ENCODE data around the gene HEXIM2.

DNA sequence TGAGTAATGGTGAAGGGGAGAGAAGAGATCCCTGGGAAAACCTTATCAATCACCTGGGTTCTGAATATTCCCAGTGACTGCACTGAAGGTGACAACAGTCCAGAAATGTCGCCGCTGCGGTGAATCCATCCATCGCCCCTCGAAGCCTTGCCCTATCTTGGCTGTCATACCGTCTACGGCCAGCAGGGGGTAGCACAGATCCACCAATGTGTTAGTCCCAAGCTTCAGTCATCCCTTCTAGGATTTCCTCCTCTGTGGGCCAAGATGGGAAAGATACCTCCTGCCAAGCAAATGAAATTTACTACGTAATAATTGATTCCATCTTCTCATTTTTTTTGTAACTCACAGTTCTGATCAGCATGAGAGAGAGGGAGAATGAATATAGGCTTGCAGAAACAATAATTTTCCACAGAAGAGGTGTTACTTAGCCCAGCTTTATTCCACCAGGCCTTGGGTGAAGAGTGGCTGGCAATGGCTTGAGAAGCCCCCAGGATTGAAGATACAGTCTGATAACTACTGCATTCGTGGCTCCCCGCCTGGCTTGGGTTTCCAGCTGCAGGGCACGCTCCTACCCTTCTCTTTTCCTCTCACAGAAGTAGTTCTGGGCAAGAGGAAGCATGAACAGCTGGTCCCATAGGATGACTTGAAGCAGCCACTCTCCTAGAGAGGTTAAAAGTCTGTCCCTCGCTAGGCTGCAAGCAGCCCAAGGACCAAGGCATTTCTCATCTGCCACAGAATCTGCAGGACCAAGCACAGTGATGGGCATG, 57.4 kb downstream of the HEXIM2 start:
- TF ChIP-seq EP300 (IDR thresholded peaks at IDR 0.05), result no peak
- TF ChIP-seq, protein P1, sequence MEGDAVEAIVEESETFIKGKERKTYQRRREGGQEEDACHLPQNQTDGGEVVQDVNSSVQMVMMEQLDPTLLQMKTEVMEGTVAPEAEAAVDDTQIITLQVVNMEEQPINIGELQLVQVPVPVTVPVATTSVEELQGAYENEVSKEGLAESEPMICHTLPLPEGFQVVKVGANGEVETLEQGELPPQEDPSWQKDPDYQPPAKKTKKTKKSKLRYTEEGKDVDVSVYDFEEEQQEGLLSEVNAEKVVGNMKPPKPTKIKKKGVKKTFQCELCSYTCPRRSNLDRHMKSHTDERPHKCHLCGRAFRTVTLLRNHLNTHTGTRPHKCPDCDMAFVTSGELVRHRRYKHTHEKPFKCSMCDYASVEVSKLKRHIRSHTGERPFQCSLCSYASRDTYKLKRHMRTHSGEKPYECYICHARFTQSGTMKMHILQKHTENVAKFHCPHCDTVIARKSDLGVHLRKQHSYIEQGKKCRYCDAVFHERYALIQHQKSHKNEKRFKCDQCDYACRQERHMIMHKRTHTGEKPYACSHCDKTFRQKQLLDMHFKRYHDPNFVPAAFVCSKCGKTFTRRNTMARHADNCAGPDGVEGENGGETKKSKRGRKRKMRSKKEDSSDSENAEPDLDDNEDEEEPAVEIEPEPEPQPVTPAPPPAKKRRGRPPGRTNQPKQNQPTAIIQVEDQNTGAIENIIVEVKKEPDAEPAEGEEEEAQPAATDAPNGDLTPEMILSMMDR (IDR thresholded peaks at IDR 0.05), result peak; percentile 90 to 99 (median 96)
- TF ChIP-seq POLR2AphosphoS5 (IDR thresholded peaks at IDR 0.05), result no peak
